ENCODE measurements around the gene HSPB7.
"Not testable (repeated sequence)": the region's sequence is repeated elsewhere in the genome, so short reads cannot be mapped to it uniquely, and the experiment has no call there.

Gene HSPB7

GRCh38 chr1:16028237-16029002, 10.6 kb upstream of the HSPB7 start:
- Histone ChIP-seq H4K20me1 (ENCODE audit: insufficient read depth, low read length) (no peaks in the 10 kb centered on the region), H3K4me1 (ENCODE audit: insufficient read depth, low read length) (no peaks in the 10 kb centered on the region), H3K79me2 (ENCODE audit: insufficient read depth, low read length) (no peaks in the 10 kb centered on the region), H3K27me3 (ENCODE audit: insufficient read depth, low read length, poor library complexity) (no peaks in the 10 kb centered on the region), H3K9me3 (ENCODE audit: insufficient read depth, low read length, severe bottlenecking) (no peaks in the 10 kb centered on the region), H2AFZ (ENCODE audit: low read depth, low read length) (no peak overlapping the region), H3K27ac (ENCODE audit: low read length) (no peak overlapping the region), H3K4me3 (ENCODE audit: low read depth in 1 of 2, low read length in 2 of 2) (no peak overlapping the region), H3K36me3 (ENCODE audit: insufficient read depth, low read length) (no peaks in the 10 kb centered on the region), H3K4me2 (ENCODE audit: insufficient read depth, low read length) (no peak overlapping the region), H3K9ac (ENCODE audit: low read depth, low read length) (no peak overlapping the region)
- no peak for DNase-seq
- TF ChIP-seq CTCF (IDR thresholded peaks at IDR 0.05; ENCODE audit: borderline replicate concordance, extremely low read depth, low read length, poor library complexity, severe bottlenecking): no peak
- ATAC-seq (ENCODE audit: insufficient read depth, low read depth): no peak

GRCh38 chr1:16026723-16027484, 9.1 kb upstream of the HSPB7 start:
- TF ChIP-seq CTCF (IDR thresholded peaks at IDR 0.05; ENCODE audit: borderline replicate concordance, extremely low read depth, low read length, poor library complexity, severe bottlenecking): no peak
- TF ChIP-seq EZH2 (IDR thresholded peaks at IDR 0.05; ENCODE audit: borderline replicate concordance, low read depth, low read length, severe bottlenecking): no peak
- Histone ChIP-seq H3K79me2 (ENCODE audit: insufficient read depth, low read length) (no peaks in the 10 kb centered on the region), H3K9ac (ENCODE audit: low read depth, low read length) (no peak overlapping the region), H4K20me1 (ENCODE audit: insufficient read depth, low read length) (no peaks in the 10 kb centered on the region), H3K4me1 (ENCODE audit: insufficient read depth, low read length) (no peaks in the 10 kb centered on the region), H3K9me3 (ENCODE audit: insufficient read depth, low read length, severe bottlenecking) (no peaks in the 10 kb centered on the region), H2AFZ (ENCODE audit: low read depth, low read length) (no peak overlapping the region), H3K4me2 (ENCODE audit: insufficient read depth, low read length) (no peak overlapping the region), H3K27ac (ENCODE audit: low read length) (no peak overlapping the region), H3K36me3 (ENCODE audit: insufficient read depth, low read length) (no peaks in the 10 kb centered on the region), H3K27me3 (ENCODE audit: insufficient read depth, low read length, poor library complexity) (no peaks in the 10 kb centered on the region), H3K4me3 (ENCODE audit: low read depth in 1 of 2, low read length in 2 of 2) (no peak overlapping the region)
- peak; percentile 10 for DNase-seq
- ATAC-seq (ENCODE audit: insufficient read depth, low read depth): 0 out of 3 replicates have a peak, but pooled peaks have one; percentile 33

GRCh38 chr1:16026302-16026701, 8.5 kb upstream of the HSPB7 start:
- H3K9ac ChIP-seq (ENCODE audit: low read depth, low read length); H3K79me2 ChIP-seq (ENCODE audit: insufficient read depth, low read length); H3K27ac ChIP-seq (ENCODE audit: low read length); H3K4me3 ChIP-seq (ENCODE audit: low read depth in 1 of 2, low read length in 2 of 2); H3K4me1 ChIP-seq (ENCODE audit: insufficient read depth, low read length); H4K20me1 ChIP-seq (ENCODE audit: insufficient read depth, low read length); H3K4me2 ChIP-seq (ENCODE audit: insufficient read depth, low read length); H2AFZ ChIP-seq (ENCODE audit: low read depth, low read length); DNase-seq; H3K27me3 ChIP-seq (ENCODE audit: insufficient read depth, low read length, poor library complexity); ATAC-seq (ENCODE audit: insufficient read depth, low read depth); H3K9me3 ChIP-seq (ENCODE audit: insufficient read depth, low read length, severe bottlenecking); H3K36me3 ChIP-seq (ENCODE audit: insufficient read depth, low read length): not testable (repeated sequence)

- H2AFZ ChIP-seq (ENCODE audit: low read depth, low read length): no peak overlapping the region
- H4K20me1 ChIP-seq (ENCODE audit: insufficient read depth, low read length): peaks cover 3% of the 10 kb centered on the region
- no peak overlapping the region for H3K27ac ChIP-seq (ENCODE audit: low read length)
- H3K9me3 ChIP-seq (ENCODE audit: insufficient read depth, low read length, severe bottlenecking): no peaks in the 10 kb centered on the region
- H3K4me2 ChIP-seq (ENCODE audit: insufficient read depth, low read length): no peak overlapping the region
- no peak overlapping the region for H3K9ac ChIP-seq (ENCODE audit: low read depth, low read length)
- ATAC-seq (ENCODE audit: insufficient read depth, low read depth): no peak
- H3K4me1 ChIP-seq (ENCODE audit: insufficient read depth, low read length): no peaks in the 10 kb centered on the region
- no peak for TF ChIP-seq CTCF (IDR thresholded peaks at IDR 0.05; ENCODE audit: borderline replicate concordance, extremely low read depth, low read length, poor library complexity, severe bottlenecking)
- no peak for TF ChIP-seq EZH2 (IDR thresholded peaks at IDR 0.05; ENCODE audit: borderline replicate concordance, low read depth, low read length, severe bottlenecking)
- H3K27me3 ChIP-seq (ENCODE audit: insufficient read depth, low read length, poor library complexity): peaks cover 17% of the 10 kb centered on the region
- H3K4me3 ChIP-seq (ENCODE audit: low read depth in 1 of 2, low read length in 2 of 2): no peak overlapping the region
- no peaks in the 10 kb centered on the region for H3K79me2 ChIP-seq (ENCODE audit: insufficient read depth, low read length)
- no peak for DNase-seq
- no peaks in the 10 kb centered on the region for H3K36me3 ChIP-seq (ENCODE audit: insufficient read depth, low read length)
Measured at GRCh38 chr1:16023050-16023653, 5.3 kb upstream of the HSPB7 start.

All from DND-41 (cell line).